ENCODE data around the gene CMSS1.

Gene CMSS1

GRCh38 chr3:99910752-99911290 lies 93.2 kb downstream of the CMSS1 start:
- no peak for DNase-seq

GRCh38 chr3:99911433-99911832 lies 93.8 kb downstream of the CMSS1 start:
- DNase-seq: no peak

GRCh38 chr3:99915906-99916432 lies 98.3 kb downstream of the CMSS1 start:
- no peak for DNase-seq

GRCh38 chr3:99918715-99919114 lies 101.1 kb downstream of the CMSS1 start:
- no peak for DNase-seq

GRCh38 chr3:99919694-99920093 lies 102.0 kb downstream of the CMSS1 start:
- no peak for DNase-seq

GRCh38 chr3:99920481-99921376 lies 103.1 kb downstream of the CMSS1 start:
- DNase-seq: peak; percentile 35

GRCh38 chr3:99921377-99921695 lies 103.7 kb downstream of the CMSS1 start:
- DNase-seq: no peak

GRCh38 chr3:99921986-99922385 lies 104.3 kb downstream of the CMSS1 start:
- DNase-seq: no peak

- no peak for DNase-seq
Observed at GRCh38 chr3:99923873-99924272, 106.2 kb downstream of the CMSS1 start.

GRCh38 chr3:99925584-99926230 lies 108.0 kb downstream of the CMSS1 start:
- peak; percentile 9 for DNase-seq

GRCh38 chr3:99927671-99928457 lies 110.2 kb downstream of the CMSS1 start:
- no peak for DNase-seq

GRCh38 chr3:99928771-99929744 lies 111.4 kb downstream of the CMSS1 start:
- DNase-seq: no peak

GRCh38 chr3:99929745-99930139 lies 112.1 kb downstream of the CMSS1 start:
- peak; percentile 52 for DNase-seq

- no peak for DNase-seq
Observed at GRCh38 chr3:99931059-99931458, 113.4 kb downstream of the CMSS1 start.

GRCh38 chr3:99933971-99934750 lies 116.5 kb downstream of the CMSS1 start:
- DNase-seq: no peak

GRCh38 chr3:99934975-99935797 lies 117.5 kb downstream of the CMSS1 start:
- no peak for DNase-seq

- no peak for DNase-seq
Observed at GRCh38 chr3:99938270-99938911, 120.7 kb downstream of the CMSS1 start.

GRCh38 chr3:99939876-99940275 lies 122.2 kb downstream of the CMSS1 start:
- DNase-seq: no peak

- DNase-seq: no peak
Observed at GRCh38 chr3:99940350-99940749, 122.7 kb downstream of the CMSS1 start.

GRCh38 chr3:99941211-99941610 lies 123.5 kb downstream of the CMSS1 start:
- no peak for DNase-seq
